Retinal pigment epithelial cell (primary cell): ENCODE data around the gene CPNE4.
"Not testable (repeated sequence)": the region's sequence is repeated elsewhere in the genome, so short reads cannot be mapped to it uniquely, and the experiment has no call there.

Experiments used
- DNase-seq: peaks from one replicate; pipeline ENCODE4 v3.0.0-alpha.2; 2010; ENCODE audit warnings: low read depth
- H3K4me3 ChIP-seq: 2 replicates; pipeline ENCODE4 v1.5.1; 2011; ENCODE audit warnings: mild to moderate bottlenecking, low read length, control low read depth, moderate library complexity
- CTCF ChIP-seq: conservative IDR thresholded peaks from 2 replicates; pipeline ENCODE4 v1.5.1; 2011; ENCODE audit warnings: low read depth, low read length, control low read depth, inconsistent platforms

The CPNE4 gene

GRCh38 chr3:132064114-132064513 is 29.3 kb upstream of the CPNE4 start:
- H3K4me3 ChIP-seq = no peak overlapping the region
- TF ChIP-seq CTCF = no peak
- no peak for DNase-seq

- TF ChIP-seq CTCF = no peak
- DNase-seq = no peak
- H3K4me3 ChIP-seq = no peak overlapping the region
Observed at GRCh38 chr3:132062535-132062934, 27.7 kb upstream of the CPNE4 start.

DNA sequence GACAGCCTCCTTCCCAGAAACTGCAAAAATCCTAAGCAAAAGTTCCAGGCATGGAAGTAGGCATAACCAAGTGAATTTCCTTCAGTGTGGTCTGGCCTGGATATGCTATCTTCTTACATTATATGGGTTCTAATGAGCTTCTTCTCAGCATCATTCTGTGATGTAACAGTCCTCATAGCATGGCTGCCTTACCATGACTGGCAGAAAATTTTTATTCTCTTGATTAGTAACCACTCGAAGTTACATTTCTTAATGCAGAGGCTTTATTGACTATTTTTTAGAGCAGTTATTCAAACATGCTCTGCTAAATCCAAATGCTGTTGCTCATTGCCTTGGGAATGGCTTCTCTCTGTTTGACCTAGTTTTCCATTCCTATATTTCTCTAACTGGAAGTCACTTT is 21.1 kb upstream of the CPNE4 start:
- no peak for TF ChIP-seq CTCF
- DNase-seq = no peak

DNA sequence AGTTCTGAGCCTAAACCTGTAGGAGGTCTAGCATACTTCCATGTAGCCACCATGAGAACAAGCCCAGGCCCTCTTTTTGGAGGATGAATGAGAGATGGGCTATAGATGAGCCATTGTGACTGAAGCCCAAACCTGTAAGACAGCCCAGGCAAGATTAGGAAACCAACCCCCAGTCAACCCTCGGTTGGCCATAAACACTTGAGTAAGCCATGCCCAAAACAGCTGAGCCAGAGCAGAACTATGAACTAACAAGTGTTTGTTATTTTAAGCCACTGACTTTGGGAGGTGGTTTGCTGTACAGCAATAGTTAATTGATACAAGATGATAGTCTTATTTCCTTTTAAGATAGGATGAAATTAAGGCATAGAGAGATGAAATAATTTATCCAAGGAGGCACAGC is 12.4 kb upstream of the CPNE4 start:
- no peak for TF ChIP-seq CTCF
- H3K4me3 ChIP-seq = no peak overlapping the region
- DNase-seq = no peak

More for the DNA sequence above, 21.1 kb upstream of the CPNE4 start:
- no peak overlapping the region for H3K4me3 ChIP-seq

DNA sequence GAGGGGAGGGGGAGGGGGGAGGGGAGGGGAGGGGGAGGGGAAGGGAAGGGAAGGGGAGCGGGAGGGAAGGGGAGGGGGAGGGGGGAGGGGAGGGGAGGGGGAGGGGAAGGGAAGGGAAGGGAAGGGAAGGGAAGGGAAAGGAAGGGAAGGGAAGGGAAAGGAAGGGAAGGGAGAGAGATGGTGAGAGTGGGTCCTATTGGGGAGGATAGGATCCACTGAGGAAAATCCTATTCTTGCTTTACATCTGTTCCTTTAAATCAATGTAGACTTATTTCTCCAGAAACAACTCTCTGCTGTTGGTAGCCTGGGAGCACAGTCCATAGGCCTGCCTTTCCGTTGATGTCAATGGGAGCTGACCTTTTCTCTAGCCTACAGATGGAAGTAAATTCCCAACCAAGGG is 10.1 kb upstream of the CPNE4 start:
- DNase-seq, H3K4me3 ChIP-seq: not testable (repeated sequence)

- no peak for DNase-seq
- H3K4me3 ChIP-seq = no peak overlapping the region
- TF ChIP-seq CTCF = no peak
Observed at GRCh38 chr3:132042681-132043080, 7.9 kb upstream of the CPNE4 start.

GRCh38 chr3:132038198-132038825 is 3.5 kb upstream of the CPNE4 start:
- TF ChIP-seq CTCF = peak; percentile 75
- no peak overlapping the region for H3K4me3 ChIP-seq
- no peak for DNase-seq
